Measurements from ENCODE around the gene PRKG1. TPM values are rescaled to one million over a fixed set of nuclear protein-coding genes. Genes with fewer than 3 reads are reported as not detected.

PRKG1 gene
- total and polyA plus RNA-seq, 2 donors (not counting 1 experiment from before 2014, with no cell fraction given), result 45.8 to 71.8 TPM

DNA sequence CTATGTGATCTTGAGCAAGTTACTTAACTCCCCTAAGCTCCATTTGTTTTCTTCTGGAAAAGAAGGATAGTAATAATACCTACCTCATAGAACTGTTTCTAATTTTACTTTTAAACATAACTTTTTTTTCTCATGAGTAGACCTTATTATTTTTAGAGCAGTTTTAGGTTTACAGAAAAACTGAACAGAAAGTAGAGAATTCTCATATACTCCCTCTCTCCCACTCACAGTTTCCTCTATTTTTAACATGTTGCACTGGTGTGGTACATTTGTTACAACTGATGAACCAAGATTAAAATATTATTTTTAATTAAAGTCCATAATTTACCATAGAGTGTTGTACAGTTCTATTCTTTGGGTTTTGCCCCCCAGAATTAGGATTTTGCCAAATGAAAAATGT lies 846.4 kb downstream of the PRKG1 start:
- Histone ChIP-seq H3K4me2 (ENCODE audit: extremely low read depth, insufficient read depth, low read length) (no peak overlapping the region), H3K4me1 (ENCODE audit: control insufficient read depth, extremely low read depth, insufficient read depth, low read length) (no peaks in the 10 kb centered on the region), H3K9ac (ENCODE audit: insufficient read depth, low read length) (no peak overlapping the region), H3K27me3 (ENCODE audit: control insufficient read depth, insufficient read depth, low read length) (no peaks in the 10 kb centered on the region), H3K4me3 (replicated peaks in 1 of 4; ENCODE audit: control extremely low read depth in 1 of 4, insufficient read depth in 1 of 4, low read depth in 3 of 4, low read length in 4 of 4) (no peak overlapping the region), H3K79me2 (ENCODE audit: control insufficient read depth, insufficient read depth, low read length) (no peaks in the 10 kb centered on the region), H4K20me1 (ENCODE audit: control insufficient read depth, extremely low read depth, insufficient read depth, low read length) (no peaks in the 10 kb centered on the region), H3K27ac (ENCODE audit: insufficient read depth, low read length) (no peak overlapping the region), H3K36me3 (ENCODE audit: control insufficient read depth, insufficient read depth, low read length) (no peaks in the 10 kb centered on the region), H2AFZ (ENCODE audit: low read length) (no peak overlapping the region), H3K9me3 (ENCODE audit: control insufficient read depth, insufficient read depth, low read depth, low read length) (no peaks in the 10 kb centered on the region)
- no peak for TF ChIP-seq EZH2 (IDR thresholded peaks at IDR 0.05; ENCODE audit: low read length, missing control alignments)
- TF ChIP-seq, protein P1, sequence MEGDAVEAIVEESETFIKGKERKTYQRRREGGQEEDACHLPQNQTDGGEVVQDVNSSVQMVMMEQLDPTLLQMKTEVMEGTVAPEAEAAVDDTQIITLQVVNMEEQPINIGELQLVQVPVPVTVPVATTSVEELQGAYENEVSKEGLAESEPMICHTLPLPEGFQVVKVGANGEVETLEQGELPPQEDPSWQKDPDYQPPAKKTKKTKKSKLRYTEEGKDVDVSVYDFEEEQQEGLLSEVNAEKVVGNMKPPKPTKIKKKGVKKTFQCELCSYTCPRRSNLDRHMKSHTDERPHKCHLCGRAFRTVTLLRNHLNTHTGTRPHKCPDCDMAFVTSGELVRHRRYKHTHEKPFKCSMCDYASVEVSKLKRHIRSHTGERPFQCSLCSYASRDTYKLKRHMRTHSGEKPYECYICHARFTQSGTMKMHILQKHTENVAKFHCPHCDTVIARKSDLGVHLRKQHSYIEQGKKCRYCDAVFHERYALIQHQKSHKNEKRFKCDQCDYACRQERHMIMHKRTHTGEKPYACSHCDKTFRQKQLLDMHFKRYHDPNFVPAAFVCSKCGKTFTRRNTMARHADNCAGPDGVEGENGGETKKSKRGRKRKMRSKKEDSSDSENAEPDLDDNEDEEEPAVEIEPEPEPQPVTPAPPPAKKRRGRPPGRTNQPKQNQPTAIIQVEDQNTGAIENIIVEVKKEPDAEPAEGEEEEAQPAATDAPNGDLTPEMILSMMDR (conservative IDR thresholded peaks at IDR 0.05 in 1 of 2, IDR thresholded peaks at IDR 0.05 in 1 of 2; ENCODE audit: low read depth in 1 of 2, low read length in 2 of 2), result no peak
- DNase-seq (ENCODE audit: low read depth in 2 of 2), result no peak

DNA sequence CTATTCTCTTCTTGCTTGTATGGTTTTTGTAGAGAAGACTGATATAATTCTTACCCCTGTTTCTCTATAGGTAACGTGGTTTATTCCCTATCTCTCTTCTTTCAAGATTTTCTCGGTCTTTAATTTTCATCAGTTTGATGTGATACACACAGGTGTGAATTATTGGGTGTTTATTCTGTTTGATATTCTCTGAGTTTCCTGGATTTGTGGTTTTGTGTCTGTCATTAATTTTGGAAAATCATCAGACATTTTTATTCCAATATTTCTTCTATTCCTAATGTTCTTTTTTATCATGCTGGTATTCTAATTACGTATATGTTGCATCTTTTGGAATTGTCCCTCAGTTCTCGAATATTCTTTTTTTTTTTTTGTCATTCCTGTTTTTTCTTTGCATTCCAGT lies 850.1 kb downstream of the PRKG1 start:
- Histone ChIP-seq H3K79me2 (ENCODE audit: control insufficient read depth, insufficient read depth, low read length) (no peaks in the 10 kb centered on the region), H3K4me3 (replicated peaks in 1 of 4; ENCODE audit: control extremely low read depth in 1 of 4, insufficient read depth in 1 of 4, low read depth in 3 of 4, low read length in 4 of 4) (no peak overlapping the region), H4K20me1 (ENCODE audit: control insufficient read depth, extremely low read depth, insufficient read depth, low read length) (no peaks in the 10 kb centered on the region), H3K4me2 (ENCODE audit: extremely low read depth, insufficient read depth, low read length) (no peak overlapping the region), H2AFZ (ENCODE audit: low read length) (no peak overlapping the region), H3K9ac (ENCODE audit: insufficient read depth, low read length) (no peak overlapping the region), H3K27me3 (ENCODE audit: control insufficient read depth, insufficient read depth, low read length) (no peaks in the 10 kb centered on the region), H3K4me1 (ENCODE audit: control insufficient read depth, extremely low read depth, insufficient read depth, low read length) (no peaks in the 10 kb centered on the region), H3K9me3 (ENCODE audit: control insufficient read depth, insufficient read depth, low read depth, low read length) (no peaks in the 10 kb centered on the region), H3K27ac (ENCODE audit: insufficient read depth, low read length) (no peak overlapping the region), H3K36me3 (ENCODE audit: control insufficient read depth, insufficient read depth, low read length) (no peaks in the 10 kb centered on the region)
- DNase-seq (ENCODE audit: low read depth in 2 of 2), result no peak
- no peak for TF ChIP-seq EZH2 (IDR thresholded peaks at IDR 0.05; ENCODE audit: low read length, missing control alignments)

DNA sequence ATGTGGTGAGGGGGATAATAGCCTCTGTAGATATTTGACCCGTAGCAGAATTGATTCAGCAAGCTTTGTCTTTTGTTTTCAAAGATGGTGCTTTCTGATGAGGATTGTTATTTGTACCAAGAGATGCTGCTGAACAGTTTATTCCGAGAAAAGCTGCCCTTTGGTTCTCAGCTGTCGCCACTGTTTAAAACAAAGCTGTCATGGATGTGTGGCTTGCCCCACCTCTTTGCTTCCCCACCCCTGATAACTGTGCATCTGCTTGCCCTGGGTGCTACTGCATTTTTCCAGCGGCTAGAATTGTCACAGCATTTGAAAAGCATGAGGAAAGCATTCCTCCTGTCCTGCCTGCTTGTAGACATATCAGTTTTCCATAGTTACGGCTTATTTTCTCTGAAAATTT lies 852.0 kb downstream of the PRKG1 start:
- TF ChIP-seq, protein P1 (conservative IDR thresholded peaks at IDR 0.05 in 1 of 2, IDR thresholded peaks at IDR 0.05 in 1 of 2; ENCODE audit: low read depth in 1 of 2, low read length in 2 of 2), result no peak
- TF ChIP-seq EZH2 (IDR thresholded peaks at IDR 0.05; ENCODE audit: low read length, missing control alignments), result no peak
- Histone ChIP-seq H3K4me3 (replicated peaks in 1 of 4; ENCODE audit: control extremely low read depth in 1 of 4, insufficient read depth in 1 of 4, low read depth in 3 of 4, low read length in 4 of 4) (no peak overlapping the region), H3K27ac (ENCODE audit: insufficient read depth, low read length) (no peak overlapping the region), H3K4me2 (ENCODE audit: extremely low read depth, insufficient read depth, low read length) (no peak overlapping the region), H3K36me3 (ENCODE audit: control insufficient read depth, insufficient read depth, low read length) (no peaks in the 10 kb centered on the region), H4K20me1 (ENCODE audit: control insufficient read depth, extremely low read depth, insufficient read depth, low read length) (no peaks in the 10 kb centered on the region), H3K9ac (ENCODE audit: insufficient read depth, low read length) (no peak overlapping the region), H2AFZ (ENCODE audit: low read length) (no peak overlapping the region), H3K9me3 (ENCODE audit: control insufficient read depth, insufficient read depth, low read depth, low read length) (no peaks in the 10 kb centered on the region), H3K79me2 (ENCODE audit: control insufficient read depth, insufficient read depth, low read length) (no peaks in the 10 kb centered on the region), H3K27me3 (ENCODE audit: control insufficient read depth, insufficient read depth, low read length) (no peaks in the 10 kb centered on the region), H3K4me1 (ENCODE audit: control insufficient read depth, extremely low read depth, insufficient read depth, low read length) (no peaks in the 10 kb centered on the region)
- DNase-seq (ENCODE audit: low read depth in 2 of 2), result no peak
